Activated CD4-positive, alpha-beta T cell treated with anti-CD3 and anti-CD28 coated beads, Interleukin-2, Interleukin-4, amounts not matched to agents 100 ng/mL and 50 ng/mL, durations not matched to agents 16 hours and 8 hours (primary cell): ENCODE measurements around the gene APPL2.
"Not testable (repeated sequence)": the region's sequence is repeated elsewhere in the genome, so short reads cannot be mapped to it uniquely, and the experiment has no call there.

Experiments
- DNase-seq: peaks from one replicate; pipeline ENCODE4 v3.0.0-alpha.2; 2020; ENCODE audit warnings: low spot score

Gene APPL2

DNA sequence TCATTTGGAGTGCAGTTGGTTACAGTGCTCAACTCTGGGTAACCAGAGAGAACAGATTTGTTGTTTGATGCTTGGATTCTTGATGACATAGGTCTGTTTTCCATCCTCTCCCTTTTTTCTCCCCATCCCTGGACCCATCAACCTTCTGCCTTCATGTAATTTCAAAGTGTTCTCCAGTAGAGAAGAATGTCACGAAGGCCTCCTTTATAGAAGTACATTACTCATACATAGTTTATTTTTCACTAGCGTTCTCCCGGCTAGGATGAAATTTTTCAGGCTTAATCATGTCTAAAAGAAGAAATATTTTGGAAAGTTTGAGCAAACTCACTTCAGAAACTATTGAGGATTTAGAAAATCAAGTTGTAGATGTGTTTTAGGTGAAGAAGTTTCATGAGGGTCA is 20.9 kb upstream of the APPL2 start:
- DNase-seq = no peak

GRCh38 chr12:105256431-105256830 is 20.5 kb upstream of the APPL2 start:
- DNase-seq = not testable (repeated sequence)

GRCh38 chr12:105256011-105256410 is 20.0 kb upstream of the APPL2 start:
- DNase-seq = no peak

DNA sequence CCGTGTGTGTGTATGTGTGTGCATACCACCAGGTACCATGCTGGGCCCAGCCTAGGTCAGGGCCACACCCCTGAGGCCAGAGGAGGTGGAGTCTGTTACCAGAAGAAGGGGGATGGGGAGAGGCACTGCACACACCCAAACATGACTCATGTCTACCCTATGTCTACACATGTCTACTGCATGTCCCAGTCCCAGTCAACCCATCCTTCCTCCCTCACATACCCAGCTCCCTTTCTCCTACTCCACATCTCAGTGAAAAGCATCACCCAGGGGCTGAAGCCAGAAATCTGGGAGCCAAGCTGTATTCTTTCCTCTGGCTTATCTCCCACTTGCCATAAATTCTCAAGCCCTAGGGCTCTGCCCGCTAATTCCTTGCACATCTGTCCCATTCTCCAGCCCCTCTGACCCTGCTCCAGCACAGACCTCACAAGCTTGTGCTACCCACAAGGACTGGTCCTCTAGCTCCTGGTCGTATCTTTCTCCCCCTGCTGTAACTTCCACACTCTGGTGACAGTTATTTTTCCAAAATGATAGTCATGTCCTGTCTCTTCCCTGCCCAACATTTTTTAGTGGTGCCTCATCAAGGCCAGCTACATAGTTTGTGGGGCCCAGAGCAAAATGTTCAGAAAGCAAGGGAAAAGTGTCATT is 18.0 kb upstream of the APPL2 start:
- DNase-seq = no peak

GRCh38 chr12:105252901-105253300 is 16.9 kb upstream of the APPL2 start:
- no peak for DNase-seq

DNA sequence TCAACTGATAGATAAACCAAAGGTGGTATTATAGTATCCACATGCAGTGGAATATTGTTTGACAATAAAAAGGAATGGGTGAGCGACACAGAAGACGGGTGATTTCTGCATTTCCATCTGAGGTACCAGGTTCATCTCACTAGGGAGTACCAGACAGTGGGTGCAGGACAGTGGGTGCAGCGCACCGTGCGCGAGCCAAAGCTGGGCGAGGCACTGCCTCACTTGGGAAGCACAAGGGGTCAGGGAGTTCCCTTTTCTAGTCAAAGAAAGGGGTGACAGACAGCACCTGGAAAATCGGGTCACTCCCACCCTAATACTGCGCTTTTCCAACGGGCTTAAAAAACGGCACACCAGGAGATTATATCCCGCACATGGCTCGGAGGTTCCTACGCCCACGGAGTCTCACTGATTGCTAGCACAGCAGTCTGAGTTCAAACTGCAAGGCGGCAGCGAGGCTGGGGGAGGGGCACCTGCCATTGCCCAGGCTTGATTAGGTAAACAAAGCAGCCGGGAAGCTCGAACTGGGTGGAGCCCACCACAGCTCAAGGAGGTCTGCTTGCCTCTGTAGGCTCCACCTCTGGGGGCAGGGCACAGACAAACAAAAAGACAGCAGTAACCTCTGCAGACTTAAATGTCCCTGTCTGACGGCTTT is 9.9 kb upstream of the APPL2 start:
- not testable (repeated sequence) for DNase-seq

DNA sequence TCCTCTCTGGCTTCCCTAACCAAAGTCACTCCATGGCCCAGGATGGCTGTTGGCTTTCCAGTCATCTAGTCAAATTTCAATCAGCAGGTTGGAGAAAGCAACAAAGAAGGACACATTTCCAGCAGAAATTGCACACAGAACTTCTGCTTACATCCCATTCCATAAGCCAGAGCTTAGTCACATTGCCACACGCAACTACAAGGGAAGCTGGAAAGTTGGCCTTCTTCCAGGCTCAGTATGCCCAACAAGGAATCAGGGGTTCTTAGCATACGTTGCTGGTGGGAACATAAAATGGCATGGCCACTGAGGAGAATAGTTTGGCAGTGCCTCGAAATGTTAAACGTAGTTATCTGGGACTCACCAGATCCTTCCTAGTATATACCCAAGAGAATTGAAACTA is 9.3 kb upstream of the APPL2 start:
- no peak for DNase-seq

GRCh38 chr12:105240228-105240627 is 4.3 kb upstream of the APPL2 start:
- DNase-seq = no peak

GRCh38 chr12:105239304-105239703 is 3.3 kb upstream of the APPL2 start:
- DNase-seq = no peak

GRCh38 chr12:105237666-105238065 is 1.7 kb upstream of the APPL2 start:
- no peak for DNase-seq

DNA sequence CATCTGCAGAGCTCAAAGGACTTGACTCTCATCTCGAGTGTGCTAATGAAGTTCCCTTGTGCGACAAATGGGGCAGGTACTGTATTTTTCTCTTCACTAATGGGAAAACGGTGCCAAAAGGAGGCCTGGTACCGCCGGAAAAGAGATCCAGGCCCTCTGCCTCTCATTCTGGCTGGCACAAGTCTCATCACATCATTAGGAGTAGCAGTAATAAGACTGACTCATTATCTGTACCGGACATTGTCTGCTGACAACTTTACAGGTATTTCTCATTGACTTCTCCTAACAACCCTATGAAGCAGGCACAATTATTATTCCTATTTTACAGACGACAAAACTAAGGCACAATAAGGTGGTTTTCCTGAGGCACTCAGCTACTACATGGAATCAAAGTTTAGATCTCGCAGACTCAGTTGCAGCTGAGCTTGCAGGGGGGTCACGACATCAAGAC is 668 bp downstream of the APPL2 start:
- no peak for DNase-seq

- DNase-seq = no peak
These were observed 1.8 kb downstream of the APPL2 start for GRCh38 chr12:105234197-105234596.

DNA sequence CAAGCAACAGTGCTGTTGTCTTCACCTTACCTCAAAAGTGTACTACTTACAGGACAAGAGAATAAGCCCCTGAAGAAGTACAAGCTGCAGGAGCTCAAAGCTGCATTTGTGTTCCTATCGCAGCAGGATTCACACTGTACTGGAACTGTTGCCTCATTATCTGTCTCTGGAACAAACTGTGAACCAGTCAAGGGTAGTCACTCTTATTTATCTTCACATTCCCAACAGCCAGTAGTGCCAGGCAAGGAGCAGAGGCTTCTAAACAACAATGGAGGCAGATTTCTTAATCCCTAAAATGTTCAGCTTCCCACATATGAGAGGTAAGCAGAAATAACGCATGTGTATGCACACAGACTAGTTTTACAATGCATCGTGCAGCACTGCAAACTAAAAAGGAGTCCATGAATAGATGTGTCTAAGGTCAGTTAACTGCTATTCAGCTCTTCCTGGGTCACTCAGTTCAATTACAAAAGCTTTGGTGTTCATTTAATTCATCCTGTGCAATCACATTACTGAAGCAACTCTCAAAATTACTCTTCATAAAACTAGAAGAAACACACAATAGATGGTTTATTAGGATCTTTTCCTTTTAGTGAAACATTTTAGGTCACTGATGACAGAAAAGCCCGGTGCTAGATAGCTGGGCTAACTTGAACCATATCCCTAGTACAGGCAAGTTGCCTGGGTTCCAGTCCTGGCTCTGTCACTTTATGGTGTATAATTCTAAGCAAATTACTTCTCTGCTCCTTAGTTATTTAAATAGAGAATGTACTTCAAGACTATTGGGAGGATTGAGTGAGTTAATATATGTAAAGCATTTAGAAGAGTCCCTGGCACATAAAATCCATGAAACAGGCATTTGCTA is 2.7 kb downstream of the APPL2 start:
- no peak for DNase-seq

DNA sequence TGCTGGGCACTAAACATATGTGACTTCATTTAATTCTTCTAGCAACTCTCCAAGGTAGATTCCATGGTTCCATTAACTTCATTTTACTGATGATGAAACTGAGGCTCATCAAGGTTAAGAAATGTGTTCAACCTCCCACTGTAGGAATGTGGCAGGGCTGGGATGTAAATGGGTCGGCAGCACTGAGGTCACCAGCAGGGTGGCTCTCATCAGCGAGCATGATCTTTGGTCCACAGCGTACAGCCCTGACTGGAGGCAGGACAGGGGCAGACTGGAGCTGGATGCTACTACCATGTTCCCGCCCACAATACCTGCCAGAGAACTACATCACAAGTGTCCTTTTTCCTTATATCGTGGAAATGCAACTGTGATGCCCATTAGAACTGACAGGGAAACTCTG is 4.6 kb downstream of the APPL2 start:
- DNase-seq = no peak

DNA sequence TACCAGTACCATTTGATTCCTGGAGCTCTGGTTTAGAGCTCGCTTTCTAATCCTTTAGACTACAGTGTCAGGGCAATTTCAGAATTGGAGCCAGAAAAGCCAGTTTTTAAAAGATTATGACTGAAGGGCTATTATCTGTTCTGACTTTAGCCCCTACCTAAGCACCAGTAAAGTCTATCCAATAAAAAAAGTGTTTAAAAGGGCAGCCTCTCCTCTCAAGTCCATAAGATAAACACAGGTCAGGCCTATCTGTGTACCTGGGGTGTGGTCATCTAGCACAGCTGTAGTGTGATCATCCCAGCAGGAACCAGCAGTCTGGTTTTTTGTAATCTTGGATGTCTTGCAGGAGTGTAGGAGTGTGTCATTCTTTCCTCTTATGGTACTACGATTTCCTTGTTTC is 6.6 kb downstream of the APPL2 start:
- DNase-seq = no peak

DNA sequence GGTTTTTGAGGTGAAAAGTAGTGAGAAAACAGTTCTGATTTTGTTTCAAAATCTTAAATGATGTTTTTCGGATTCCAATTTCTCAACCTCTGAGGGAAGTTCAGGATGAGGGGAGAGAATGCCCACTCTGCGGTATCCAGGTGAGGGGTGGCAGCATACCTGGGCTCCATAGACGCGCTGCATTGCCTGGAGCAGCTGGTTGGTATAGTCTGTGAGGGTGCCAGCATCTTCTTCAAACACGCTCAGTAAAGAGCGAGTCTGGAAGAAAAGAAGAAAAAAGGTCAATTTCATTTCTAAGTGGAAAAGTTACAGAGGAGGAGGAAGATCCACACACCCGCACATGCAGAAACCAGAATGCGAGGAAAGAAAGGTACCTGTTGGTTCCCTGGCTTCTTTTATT is 7.0 kb downstream of the APPL2 start:
- no peak for DNase-seq

- DNase-seq = peak; percentile 72
These were observed 7.5 kb downstream of the APPL2 start for GRCh38 chr12:105228494-105228893.

- DNase-seq = peak; percentile 25
These were observed 8.1 kb downstream of the APPL2 start for GRCh38 chr12:105227879-105228278.

DNA sequence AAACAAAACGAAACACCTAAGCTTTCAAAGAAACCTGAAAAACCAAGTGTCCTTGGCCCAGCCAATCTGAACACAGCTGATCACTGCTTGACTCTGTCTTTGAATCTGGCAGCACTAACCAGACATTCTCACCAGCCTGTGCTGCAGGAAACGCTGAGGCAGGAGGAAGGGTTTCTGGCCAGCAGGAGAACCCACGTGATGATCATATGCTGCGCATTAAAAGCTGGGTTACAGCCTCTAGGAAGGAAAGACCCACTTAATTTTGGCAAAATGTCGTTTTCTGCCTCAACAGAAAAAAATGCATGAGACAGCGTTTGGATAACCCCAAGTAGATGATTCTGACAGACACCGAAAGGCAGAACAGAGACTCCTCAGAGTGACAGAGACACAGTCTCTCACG is 9.8 kb downstream of the APPL2 start:
- peak; percentile 50 for DNase-seq

DNA sequence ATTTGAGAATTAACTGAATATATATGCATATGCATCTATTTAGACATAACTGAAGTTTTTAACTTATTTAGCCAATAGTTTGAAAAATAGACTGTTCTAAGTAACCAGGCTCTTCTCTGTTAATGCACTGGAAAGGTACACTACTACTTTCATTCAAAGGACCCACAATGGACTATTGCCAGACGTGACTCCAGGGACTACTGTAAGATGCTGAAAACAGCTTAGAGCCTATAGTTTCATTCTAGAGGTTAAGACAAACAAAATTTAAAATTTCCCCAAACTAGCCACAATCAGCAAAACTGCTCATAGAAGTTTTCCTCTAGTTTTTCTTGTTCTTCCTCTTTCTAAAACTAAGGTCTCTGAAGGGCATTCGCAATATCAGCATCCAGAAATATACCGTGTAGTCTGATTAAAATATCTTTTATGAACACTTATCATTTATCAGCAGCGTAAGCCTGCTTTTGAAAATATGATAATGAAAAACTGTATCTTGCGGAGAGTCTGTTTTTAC is 10.4 kb downstream of the APPL2 start:
- no peak for DNase-seq

GRCh38 chr12:105224399-105224798 is 11.6 kb downstream of the APPL2 start:
- no peak for DNase-seq

DNA sequence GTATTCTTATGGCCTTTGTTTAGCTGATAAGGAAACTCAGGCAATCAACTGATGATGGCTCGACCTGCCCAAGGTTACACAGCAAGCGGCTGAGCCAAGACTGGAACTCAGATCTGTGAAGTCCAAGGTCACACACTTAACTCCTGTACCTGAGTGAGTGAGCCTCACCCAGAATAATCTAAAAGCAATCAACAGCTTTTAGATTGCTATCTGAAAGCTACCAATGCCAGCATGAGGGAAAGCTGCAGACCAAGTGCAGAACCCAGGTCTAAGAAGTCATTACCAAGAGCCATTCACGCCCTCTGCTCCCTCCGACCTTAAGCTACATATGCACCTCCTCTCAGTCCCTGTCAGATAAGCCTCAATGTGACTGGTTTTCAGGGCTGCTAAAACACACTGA is 12.1 kb downstream of the APPL2 start:
- no peak for DNase-seq

DNA sequence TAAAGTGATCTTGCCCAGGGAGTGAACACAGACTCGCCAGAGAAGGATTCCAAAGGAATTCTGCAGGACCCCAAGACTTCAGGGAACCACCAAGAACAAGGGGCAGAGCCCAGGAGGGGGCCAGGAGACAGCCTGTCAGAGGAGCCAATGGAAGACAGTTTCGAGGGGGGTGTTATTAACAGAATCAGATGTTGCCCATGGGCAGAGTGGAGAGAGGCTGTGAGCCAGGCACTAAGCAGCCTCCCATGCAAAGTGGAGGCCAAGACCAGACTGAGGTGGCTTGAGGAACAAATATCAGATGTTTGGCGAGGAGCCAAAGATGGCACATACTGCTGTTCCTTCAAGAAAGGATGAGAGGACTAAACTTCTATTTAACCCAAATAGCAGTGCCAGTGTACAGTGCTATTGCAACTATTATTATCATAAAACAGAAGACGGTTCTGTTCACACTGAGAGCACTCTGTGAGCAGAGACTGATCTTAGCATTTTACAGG is 12.6 kb downstream of the APPL2 start:
- DNase-seq = no peak
